GM12892 (cell line): ENCODE data around the gene TTBK2.

Source experiments
- DNase-seq: peaks from one replicate; pipeline ENCODE4 v3.0.0; 2011; ENCODE audit not compliant: insufficient read length
- FAIRE-seq: peaks from 2 replicates; lab custom pipeline; 2011; peaks lifted over from hg19 to GRCh38; lab: Jason Lieb, UNC
- POLR2A ChIP-seq: IDR thresholded peaks from 2 replicates; pipeline ENCODE4 v1.6.1; 2011; ENCODE audit warnings: low read depth, low read length, control low read depth
- POLR2AphosphoS5 ChIP-seq: IDR thresholded peaks from 2 replicates; pipeline ENCODE4 v1.6.1; 2011; ENCODE audit warnings: low read depth, low read length, control low read depth
- TAF1 ChIP-seq: IDR thresholded peaks from 2 replicates; pipeline ENCODE4 v1.6.1; 2011; ENCODE audit warnings: low read depth, mild to moderate bottlenecking, control low read depth, low read length, borderline replicate concordance

Gene TTBK2

GRCh38 chr15:42803436-42803835 lies 117.1 kb downstream of the TTBK2 start:
- FAIRE-seq (no peak), DNase-seq (no peak)
- TF ChIP-seq POLR2A (no peak), POLR2AphosphoS5 (no peak)

- FAIRE-seq (no peak), DNase-seq (no peak)
- TF ChIP-seq POLR2AphosphoS5, result no peak
Measured at GRCh38 chr15:42802168-42802567, 118.4 kb downstream of the TTBK2 start.

GRCh38 chr15:42800731-42801474 lies 119.7 kb downstream of the TTBK2 start:
- DNase-seq (no peak), FAIRE-seq (no peak)
- TF ChIP-seq TAF1, result no peak
- no peak for TF ChIP-seq POLR2AphosphoS5
- TF ChIP-seq POLR2A, result no peak

GRCh38 chr15:42798802-42799201 lies 121.8 kb downstream of the TTBK2 start:
- TF ChIP-seq TAF1 (no peak), POLR2A (no peak), POLR2AphosphoS5 (no peak)
- DNase-seq (no peak), FAIRE-seq (no peak)

GRCh38 chr15:42796955-42797782 lies 123.4 kb downstream of the TTBK2 start:
- DNase-seq (no peak), FAIRE-seq (no peak)
- TF ChIP-seq POLR2AphosphoS5 (no peak), POLR2A (no peak), TAF1 (no peak)

- TF ChIP-seq POLR2AphosphoS5 (no peak), POLR2A (no peak), TAF1 (no peak)
- no peak for FAIRE-seq
- no peak for DNase-seq
Measured at GRCh38 chr15:42788725-42789124, 131.9 kb downstream of the TTBK2 start.

GRCh38 chr15:42786978-42787377 lies 133.6 kb downstream of the TTBK2 start:
- FAIRE-seq (no peak), DNase-seq (no peak)
- TF ChIP-seq POLR2A (no peak), POLR2AphosphoS5 (no peak), TAF1 (no peak)

GRCh38 chr15:42785569-42785968 lies 135.0 kb downstream of the TTBK2 start:
- DNase-seq, result no peak
- no peak for FAIRE-seq
- no peak for TF ChIP-seq TAF1
- no peak for TF ChIP-seq POLR2A
- TF ChIP-seq POLR2AphosphoS5, result no peak

GRCh38 chr15:42784705-42785104 lies 135.9 kb downstream of the TTBK2 start:
- DNase-seq, result no peak
- TF ChIP-seq TAF1 (no peak), POLR2AphosphoS5 (no peak), POLR2A (no peak)
- FAIRE-seq, result no peak

- FAIRE-seq (no peak), DNase-seq (no peak)
- TF ChIP-seq POLR2A, result no peak
- no peak for TF ChIP-seq TAF1
- no peak for TF ChIP-seq POLR2AphosphoS5
Measured at GRCh38 chr15:42782716-42783115, 137.9 kb downstream of the TTBK2 start.

GRCh38 chr15:42775416-42775815 lies 145.2 kb downstream of the TTBK2 start:
- DNase-seq, result no peak
- no peak for TF ChIP-seq POLR2AphosphoS5
- TF ChIP-seq POLR2A, result no peak
- no peak for TF ChIP-seq TAF1
- FAIRE-seq, result no peak

GRCh38 chr15:42772901-42773300 lies 147.7 kb downstream of the TTBK2 start:
- no peak for TF ChIP-seq POLR2A
- TF ChIP-seq TAF1, result no peak
- TF ChIP-seq POLR2AphosphoS5, result no peak
- no peak for FAIRE-seq
- DNase-seq, result no peak
